GM23338 (cell line): Measurements from ENCODE around the gene SRGAP1. TPM values are rescaled to one million over a fixed set of nuclear protein-coding genes. Genes with fewer than 3 reads are reported as not detected.

Source experiments
- ATAC-seq: fragments of 200-7000 bp; cut with Tn5 transposase; 3 replicates; pipeline ENCODE4 v1.9.1; 2020
- DNase-seq: peaks from one replicate; pipeline ENCODE4 v3.0.0-alpha.2; 2015; ENCODE audit warnings: low spot score
- H2AFZ ChIP-seq: fragments of 200-600 bp; sonication (generic); 2 replicates; pipeline ENCODE4 v1.8.0; 2016; ENCODE audit warnings: antibody characterized with exemption, mild to moderate bottlenecking, moderate library complexity
- H3F3A ChIP-seq: fragments of 200-600 bp; sonication (generic); replicated peaks from 2 replicates; pipeline ENCODE4 v1.8.0; 2017; ENCODE audit warnings: antibody characterized with exemption, mixed run types, low read depth
- H3K27ac ChIP-seq: fragments of 200-600 bp; sonication (generic); 2 replicates; pipeline ENCODE4 v1.6.1; 2016; ENCODE audit warnings: low read depth
- H3K27me3 ChIP-seq: fragments of 200-600 bp; sonication (generic); 2 replicates; pipeline ENCODE4 v1.8.0; 2016; ENCODE audit warnings: mild to moderate bottlenecking, mixed run types, moderate library complexity; ENCODE audit not compliant: insufficient read depth
- H3K36me3 ChIP-seq: fragments of 200-600 bp; sonication (generic); 2 replicates; pipeline ENCODE4 v1.8.0; 2016; ENCODE audit warnings: mild to moderate bottlenecking; ENCODE audit not compliant: insufficient read depth
- H3K4me1 ChIP-seq: fragments of 200-600 bp; sonication (generic); 2 replicates; pipeline ENCODE4 v1.8.0; 2016; ENCODE audit warnings: mild to moderate bottlenecking, moderate library complexity; ENCODE audit not compliant: insufficient read depth
- H3K4me2 ChIP-seq: fragments of 200-600 bp; sonication (generic); 2 replicates; pipeline ENCODE4 v1.7.1; 2017; ENCODE audit warnings: mixed run types
- H3K4me3 ChIP-seq: fragments of 200-600 bp; sonication (generic); 2 replicates; pipeline ENCODE4 v1.6.1; 2016; ENCODE audit warnings: mixed run types
- H3K79me2 ChIP-seq: fragments of 200-600 bp; sonication (generic); replicated peaks from 2 replicates; pipeline ENCODE4 v1.8.0; 2017; ENCODE audit warnings: mild to moderate bottlenecking; ENCODE audit not compliant: insufficient read depth
- H3K9me2 ChIP-seq: fragments of 200-600 bp; sonication (generic); 2 replicates; pipeline ENCODE4 v1.8.0; 2017; ENCODE audit not compliant: insufficient read depth
- H4K20me1 ChIP-seq: fragments of 200-600 bp; sonication (generic); replicated peaks from 2 replicates; pipeline ENCODE4 v1.8.0; 2017; ENCODE audit warnings: mild to moderate bottlenecking; ENCODE audit not compliant: insufficient read depth
- H3K27ac Mint-ChIP-seq: 2 replicates; pipeline ENCODE4 v1.8.0; 2020; ENCODE audit warnings: inconsistent platforms, mild to moderate bottlenecking, moderate library complexity, mixed read lengths
- H3K27me3 Mint-ChIP-seq: 3 replicates; pipeline ENCODE4 v1.8.0; 2022; ENCODE audit warnings: low read depth, mild to moderate bottlenecking, moderate library complexity, mixed read lengths, inconsistent platforms; ENCODE audit not compliant: insufficient read depth, poor library complexity
- H3K36me3 Mint-ChIP-seq: 3 replicates; pipeline ENCODE4 v1.8.0; 2021; ENCODE audit warnings: low read depth, mild to moderate bottlenecking, inconsistent platforms, moderate library complexity, mixed read lengths
- H3K4me1 Mint-ChIP-seq: 3 replicates; pipeline ENCODE4 v1.8.0; 2020; ENCODE audit warnings: mild to moderate bottlenecking, inconsistent platforms, mixed read lengths
- H3K4me3 Mint-ChIP-seq: 3 replicates; pipeline ENCODE4 v1.8.0; 2021; ENCODE audit warnings: moderate library complexity, mild to moderate bottlenecking, inconsistent platforms, mixed read lengths
- H3K9me3 Mint-ChIP-seq: 3 replicates; pipeline ENCODE4 v1.8.0; 2020; ENCODE audit warnings: moderate library complexity, mild to moderate bottlenecking, inconsistent platforms, mixed read lengths
- CREB1 ChIP-seq: fragments of 250-450 bp; sonication (Bioruptor Pico); IDR thresholded peaks from 2 replicates; pipeline ENCODE4 v1.5.0; 2020; ENCODE audit warnings: low read depth, mild to moderate bottlenecking, moderate library complexity
- CTCF ChIP-seq, 2 experiments: fragments of 200-600 bp in 1 of 2; sonication (generic) in 1 of 2; conservative IDR thresholded peaks; 2 replicates each; pipeline versions ENCODE4 v1.5.1 to v1.6.1; 2016 to 2017; ENCODE audit warnings: antibody characterized with exemption in 2 of 2, low read depth in 2 of 2, mild to moderate bottlenecking in 2 of 2, moderate library complexity in 1 of 2
- ETS1 ChIP-seq: IDR thresholded peaks from 2 replicates; pipeline ENCODE4 v1.6.1; 2016; ENCODE audit warnings: antibody characterized with exemption
- EZH2 ChIP-seq: fragments of 200-600 bp; sonication (generic); IDR thresholded peaks from one replicate; pipeline ENCODE4 v1.8.0; 2017; ENCODE audit warnings: antibody characterized with exemption, mild to moderate bottlenecking, low read depth; ENCODE audit not compliant: unreplicated experiment
- EZH2phosphoT487 ChIP-seq: fragments of 200-600 bp; sonication (generic); IDR thresholded peaks from one replicate; pipeline ENCODE4 v1.8.1; 2018; ENCODE audit warnings: antibody characterized with exemption; ENCODE audit not compliant: unreplicated experiment
- JUNB ChIP-seq: IDR thresholded peaks from one replicate; pipeline ENCODE4 v1.6.1; 2016; ENCODE audit warnings: antibody characterized with exemption; ENCODE audit not compliant: unreplicated experiment
- NANOG ChIP-seq: IDR thresholded peaks from 2 replicates; pipeline ENCODE4 v1.6.1; 2016; ENCODE audit warnings: antibody characterized with exemption, borderline replicate concordance
- POLR2AphosphoS5 ChIP-seq: IDR thresholded peaks from 2 replicates; pipeline ENCODE4 v1.6.1; 2016; ENCODE audit warnings: antibody characterized with exemption, low read depth
- STAT1 ChIP-seq: IDR thresholded peaks from one replicate; pipeline ENCODE4 v1.6.1; 2016; ENCODE audit warnings: antibody characterized with exemption; ENCODE audit not compliant: unreplicated experiment
- ZNF114 ChIP-seq: fragments of 250-450 bp; sonication (Bioruptor Pico); IDR thresholded peaks from 2 replicates; pipeline ENCODE4 v1.5.0; 2020; ENCODE audit warnings: mild to moderate bottlenecking, moderate library complexity
- ZNF331 ChIP-seq: fragments of 250-450 bp; sonication (Bioruptor Pico); IDR thresholded peaks from 2 replicates; pipeline ENCODE4 v1.5.0; 2020; ENCODE audit warnings: low read depth, mild to moderate bottlenecking, moderate library complexity
- ZNF462 ChIP-seq: fragments of 250-450 bp; sonication (Bioruptor Pico); IDR thresholded peaks from 2 replicates; pipeline ENCODE4 v1.5.0; 2020; ENCODE audit warnings: mild to moderate bottlenecking, moderate library complexity
- polyA plus RNA-seq: library from polyadenylated mRNA; unstranded; fragments of >200 nt; fragmentation: Nextera tagmentation; extraction: Ambion mirVana; gene quantifications from 2 replicates; pipeline ENCODE4 v1.2.1, GENCODE V29; 2016
- total RNA-seq: library from RNA; depleted of rRNA; stranded (reverse); fragments of >200 nt; shearing (Covaris generic); gene quantifications from 2 replicates; pipeline ENCODE4 v1.2.3, GENCODE V29; 2014

Gene SRGAP1
- total and polyA plus RNA-seq, 2 experiments from 2014 or later: 6.1 to 8.1 TPM

- DNase-seq: no peak
- no peaks in the 10 kb centered on the region for H3K9me3 Mint-ChIP-seq
- Histone ChIP-seq H3K4me3 (no peak overlapping the region), H3K27me3 (no peaks in the 10 kb centered on the region), H3K27ac (no peak overlapping the region), H3F3A (no peaks in the 10 kb centered on the region), H3K4me2 (no peak overlapping the region), H4K20me1 (no peaks in the 10 kb centered on the region), H3K9me2 (no peaks in the 10 kb centered on the region), H3K36me3 (no peaks in the 10 kb centered on the region), H3K4me1 (no peaks in the 10 kb centered on the region), H2AFZ (no peak overlapping the region), H3K79me2 (no peaks in the 10 kb centered on the region)
- no peak for ATAC-seq
- no peak for TF ChIP-seq JUNB
- H3K27ac Mint-ChIP-seq: no peak overlapping the region
- no peaks in the 10 kb centered on the region for H3K27me3 Mint-ChIP-seq
- H3K36me3 Mint-ChIP-seq: no peaks in the 10 kb centered on the region
- peaks cover 13% of the 10 kb centered on the region; the same call in 2 of the 3 replicates for H3K4me1 Mint-ChIP-seq
- H3K4me3 Mint-ChIP-seq: no peak overlapping the region
These were observed 132.4 kb downstream of the SRGAP1 start for GRCh38 chr12:63976902-63977395.

- H4K20me1 ChIP-seq: no peaks in the 10 kb centered on the region
- H3K4me1 ChIP-seq: no peaks in the 10 kb centered on the region
- Mint-ChIP-seq H3K27ac (no peak overlapping the region), H3K36me3 (no peaks in the 10 kb centered on the region), H3K4me3 (no peak overlapping the region), H3K4me1 (peaks cover 15% of the 10 kb centered on the region; the same call in 2 of the 3 replicates), H3K9me3 (no peaks in the 10 kb centered on the region), H3K27me3 (no peaks in the 10 kb centered on the region)
- no peaks in the 10 kb centered on the region for H3K79me2 ChIP-seq
- no peaks in the 10 kb centered on the region for H3F3A ChIP-seq
- ATAC-seq (no peak), DNase-seq (no peak)
- no peaks in the 10 kb centered on the region for H3K36me3 ChIP-seq
- no peak overlapping the region for H2AFZ ChIP-seq
- H3K27me3 ChIP-seq: no peaks in the 10 kb centered on the region
- H3K4me3 ChIP-seq: no peak overlapping the region
- no peak overlapping the region for H3K27ac ChIP-seq
- H3K9me2 ChIP-seq: no peaks in the 10 kb centered on the region
- no peak overlapping the region for H3K4me2 ChIP-seq
- TF ChIP-seq ZNF331 (CRISPR knock-in tag) (no peak), STAT1 (no peak), POLR2AphosphoS5 (no peak), NANOG (no peak), CTCF (conservative IDR thresholded peaks at IDR 0.05; ENCODE audit: low read depth in 2 of 2) (no peak), ZNF114 (CRISPR knock-in tag) (no peak), EZH2phosphoT487 (no peak), ZNF462 (no peak), EZH2 (no peak), ETS1 (no peak), CREB1 (no peak)
These were observed 132.9 kb downstream of the SRGAP1 start for GRCh38 chr12:63977441-63977840.
